Endometrial microvascular endothelial cells (primary cell): ENCODE data around the gene PILRA. TPM values are rescaled to one million over a fixed set of nuclear protein-coding genes. Genes with fewer than 3 reads are reported as not detected.
"Not testable (repeated sequence)": the region's sequence is repeated elsewhere in the genome, so short reads cannot be mapped to it uniquely, and the experiment has no call there.

Experiments
- in situ Hi-C: cut with HindIII; loops from 2 replicates; pipeline ENCODE4 v1.10.0; 2017; ENCODE audit warnings: low sequenced_read_pairs, low pct_unique_long_range_greater_than_20kb; ENCODE audit errors: inconsistent ontology term
- total RNA-seq: library from RNA; depleted of rRNA; stranded (reverse); fragments of >200 nt; gene quantifications from one replicate; pipeline ENCODE4 v1.2.3, GENCODE V29; 2015; ENCODE audit errors: inconsistent ontology term

PILRA gene
- total RNA-seq, 1 donor from 2014 or later = not detected

DNA sequence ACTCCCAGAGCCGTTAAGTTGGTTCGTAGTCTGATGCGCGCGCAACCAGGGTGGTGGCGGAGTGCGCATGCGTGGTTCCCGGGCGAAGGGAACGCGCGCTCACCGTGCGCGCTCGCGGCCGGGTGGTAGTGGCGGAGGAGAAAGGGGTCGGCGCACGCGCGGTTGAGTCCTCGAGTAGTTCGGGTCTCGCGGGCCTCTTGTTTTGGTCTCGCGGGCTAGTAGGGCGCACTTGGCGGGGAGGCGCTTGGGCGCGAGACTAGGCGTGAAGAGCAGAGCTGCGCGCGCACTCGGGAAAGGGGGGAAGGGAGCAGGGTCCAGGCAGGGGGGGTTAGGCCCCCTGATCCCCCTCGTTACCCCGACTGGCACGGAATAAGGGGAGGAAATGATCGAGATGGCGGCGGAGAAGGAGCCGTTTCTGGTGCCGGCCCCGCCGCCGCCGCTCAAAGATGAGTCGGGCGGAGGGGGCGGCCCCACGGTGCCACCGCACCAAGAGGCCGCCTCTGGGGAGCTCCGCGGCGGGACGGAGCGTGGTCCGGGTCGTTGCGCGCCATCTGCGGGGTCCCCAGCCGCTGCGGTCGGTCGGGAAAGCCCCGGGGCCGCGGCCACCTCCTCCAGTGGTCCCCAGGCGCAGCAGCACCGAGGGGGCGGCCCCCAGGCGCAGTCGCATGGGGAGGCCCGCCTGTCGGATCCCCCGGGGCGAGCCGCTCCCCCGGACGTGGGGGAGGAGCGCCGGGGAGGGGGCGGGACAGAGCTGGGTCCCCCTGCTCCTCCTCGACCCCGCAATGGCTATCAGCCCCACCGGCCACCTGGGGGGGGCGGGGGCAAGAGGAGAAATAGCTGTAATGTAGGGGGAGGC lies 56.6 kb downstream of the PILRA start, which contains the start of gene MEPCE:
MEPCE (plus strand) TSS at position 195 of the 856 bp plus-strand sequence; CDS start at position 383, 188 bp downstream.
- in situ Hi-C loops = no loop called here

DNA sequence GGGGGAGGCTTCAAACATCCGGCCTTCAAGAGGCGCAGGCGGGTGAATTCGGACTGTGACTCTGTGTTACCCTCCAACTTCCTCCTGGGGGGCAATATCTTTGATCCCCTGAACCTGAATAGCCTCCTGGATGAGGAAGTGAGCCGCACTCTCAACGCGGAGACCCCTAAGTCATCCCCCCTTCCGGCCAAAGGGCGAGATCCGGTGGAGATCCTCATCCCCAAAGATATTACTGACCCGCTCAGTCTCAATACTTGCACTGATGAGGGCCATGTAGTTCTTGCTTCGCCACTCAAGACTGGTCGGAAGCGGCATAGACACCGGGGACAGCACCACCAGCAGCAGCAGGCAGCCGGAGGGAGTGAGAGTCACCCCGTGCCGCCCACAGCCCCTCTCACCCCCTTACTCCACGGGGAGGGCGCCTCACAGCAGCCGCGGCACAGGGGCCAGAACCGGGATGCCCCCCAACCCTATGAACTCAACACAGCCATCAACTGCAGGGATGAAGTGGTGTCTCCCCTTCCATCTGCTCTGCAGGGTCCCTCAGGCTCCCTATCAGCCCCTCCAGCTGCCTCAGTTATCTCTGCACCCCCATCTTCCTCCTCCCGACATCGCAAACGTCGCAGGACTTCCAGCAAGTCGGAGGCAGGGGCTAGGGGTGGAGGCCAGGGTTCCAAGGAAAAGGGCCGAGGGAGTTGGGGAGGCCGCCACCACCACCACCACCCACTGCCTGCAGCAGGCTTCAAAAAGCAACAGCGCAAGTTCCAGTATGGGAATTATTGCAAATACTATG lies 57.4 kb downstream of the PILRA start:
- in situ Hi-C loops = no loop called here

DNA sequence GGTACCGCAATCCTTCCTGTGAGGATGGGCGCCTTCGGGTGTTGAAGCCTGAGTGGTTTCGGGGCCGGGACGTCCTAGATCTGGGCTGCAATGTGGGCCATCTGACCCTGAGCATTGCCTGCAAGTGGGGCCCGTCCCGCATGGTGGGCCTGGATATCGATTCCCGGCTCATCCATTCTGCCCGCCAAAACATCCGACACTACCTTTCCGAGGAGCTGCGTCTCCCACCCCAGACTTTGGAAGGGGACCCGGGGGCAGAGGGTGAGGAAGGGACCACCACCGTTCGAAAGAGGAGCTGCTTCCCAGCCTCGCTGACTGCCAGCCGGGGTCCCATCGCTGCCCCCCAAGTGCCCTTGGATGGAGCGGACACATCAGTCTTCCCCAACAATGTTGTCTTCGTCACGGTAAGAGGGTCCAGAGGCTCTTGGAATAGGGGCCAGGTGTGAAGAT lies 58.0 kb downstream of the PILRA start:
- in situ Hi-C loops = no loop called here

DNA sequence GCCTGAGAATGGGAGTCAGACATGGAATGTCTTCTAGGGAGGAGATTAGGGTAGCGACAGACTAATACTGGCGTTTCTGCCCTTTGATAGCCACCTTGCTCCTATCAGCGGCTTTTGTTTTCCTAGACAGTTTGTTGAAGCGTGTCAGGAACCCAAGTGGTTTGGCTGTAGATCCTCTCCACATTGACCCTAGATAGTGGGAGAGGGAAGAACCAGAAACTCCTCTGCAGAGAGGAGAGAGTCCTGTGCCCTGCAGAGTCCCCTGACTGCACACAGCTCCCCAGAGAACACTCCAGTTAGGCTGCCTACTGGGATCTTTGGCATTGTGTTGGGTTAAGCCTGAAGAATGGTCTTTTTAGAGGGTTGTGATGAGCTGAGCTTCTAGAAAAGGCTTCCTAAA lies 58.8 kb downstream of the PILRA start:
- in situ Hi-C loops = no loop called here

DNA sequence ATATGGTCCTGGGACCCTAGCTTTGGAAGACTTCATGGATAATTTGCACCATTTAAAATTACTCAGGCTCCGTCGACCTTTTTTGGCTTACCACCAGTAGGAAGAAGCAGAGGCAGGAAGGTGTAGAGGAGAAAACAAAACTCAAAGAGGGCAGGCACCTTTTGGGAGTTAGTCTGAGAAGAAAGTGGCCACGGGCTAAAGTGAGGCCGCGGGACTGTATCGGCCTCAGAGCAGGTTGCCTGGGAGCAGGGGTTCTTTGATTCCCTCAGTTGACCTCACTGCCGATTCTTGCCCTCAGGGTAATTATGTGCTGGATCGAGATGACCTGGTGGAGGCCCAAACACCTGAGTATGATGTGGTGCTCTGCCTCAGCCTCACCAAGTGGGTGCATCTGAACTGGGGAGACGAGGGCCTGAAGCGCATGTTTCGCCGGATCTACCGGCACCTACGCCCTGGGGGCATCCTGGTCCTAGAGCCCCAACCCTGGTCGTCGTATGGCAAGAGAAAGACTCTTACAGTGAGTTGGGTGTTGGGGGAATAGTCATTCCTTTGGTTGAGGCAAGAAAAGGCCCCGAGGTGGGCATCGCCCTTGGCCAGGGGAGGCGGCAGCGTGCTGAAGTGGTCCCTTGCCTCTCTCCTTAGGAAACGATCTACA lies 59.5 kb downstream of the PILRA start:
- in situ Hi-C loops = no loop called here

DNA sequence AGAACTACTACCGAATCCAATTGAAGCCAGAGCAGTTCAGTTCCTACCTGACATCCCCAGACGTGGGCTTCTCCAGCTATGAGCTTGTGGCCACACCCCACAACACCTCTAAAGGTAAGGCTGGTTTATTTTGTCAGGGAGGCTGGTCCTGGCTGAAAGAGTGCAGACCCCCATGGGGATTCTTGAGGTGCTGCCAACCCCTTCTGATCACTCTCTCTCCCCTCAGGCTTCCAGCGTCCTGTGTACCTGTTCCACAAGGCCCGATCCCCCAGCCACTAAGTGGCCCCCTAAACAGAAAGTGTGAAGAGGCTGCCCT lies 59.9 kb downstream of the PILRA start:
- in situ Hi-C loops = no loop called here

DNA sequence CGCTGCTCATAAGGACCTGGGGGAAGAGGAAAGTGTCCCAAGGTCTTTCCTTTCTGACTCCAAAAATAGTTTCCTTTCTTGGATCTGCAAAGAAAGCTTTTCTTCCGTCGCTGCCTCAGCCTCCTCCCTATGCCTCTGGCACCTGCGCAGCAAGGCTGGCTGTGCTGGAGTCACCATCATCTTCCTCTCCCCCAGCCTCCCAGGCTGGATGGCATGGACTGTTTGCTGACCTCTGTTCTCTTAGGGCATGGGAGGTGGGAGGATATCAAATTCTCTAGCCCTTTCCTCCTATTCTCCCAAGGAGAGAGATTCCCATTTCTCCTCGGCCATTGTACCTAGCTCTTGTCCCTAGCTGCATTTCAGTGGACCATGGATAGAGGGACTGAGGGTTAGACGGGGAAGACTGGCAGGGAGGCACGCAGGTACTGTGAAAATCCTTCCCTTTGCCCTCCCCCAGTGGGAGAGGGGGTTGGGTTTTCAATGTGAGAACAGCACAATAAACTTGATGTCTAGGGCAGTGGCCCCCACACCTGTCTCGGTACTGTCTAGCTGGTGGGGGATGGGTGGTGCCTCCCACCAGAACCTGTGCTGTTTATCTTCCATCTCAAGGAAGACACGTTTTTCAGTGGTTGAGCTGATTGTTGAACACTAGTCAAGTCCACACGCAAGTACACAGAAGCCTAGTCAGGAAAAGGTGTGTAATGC lies 60.5 kb downstream of the PILRA start:
- in situ Hi-C loops = no loop called here

DNA sequence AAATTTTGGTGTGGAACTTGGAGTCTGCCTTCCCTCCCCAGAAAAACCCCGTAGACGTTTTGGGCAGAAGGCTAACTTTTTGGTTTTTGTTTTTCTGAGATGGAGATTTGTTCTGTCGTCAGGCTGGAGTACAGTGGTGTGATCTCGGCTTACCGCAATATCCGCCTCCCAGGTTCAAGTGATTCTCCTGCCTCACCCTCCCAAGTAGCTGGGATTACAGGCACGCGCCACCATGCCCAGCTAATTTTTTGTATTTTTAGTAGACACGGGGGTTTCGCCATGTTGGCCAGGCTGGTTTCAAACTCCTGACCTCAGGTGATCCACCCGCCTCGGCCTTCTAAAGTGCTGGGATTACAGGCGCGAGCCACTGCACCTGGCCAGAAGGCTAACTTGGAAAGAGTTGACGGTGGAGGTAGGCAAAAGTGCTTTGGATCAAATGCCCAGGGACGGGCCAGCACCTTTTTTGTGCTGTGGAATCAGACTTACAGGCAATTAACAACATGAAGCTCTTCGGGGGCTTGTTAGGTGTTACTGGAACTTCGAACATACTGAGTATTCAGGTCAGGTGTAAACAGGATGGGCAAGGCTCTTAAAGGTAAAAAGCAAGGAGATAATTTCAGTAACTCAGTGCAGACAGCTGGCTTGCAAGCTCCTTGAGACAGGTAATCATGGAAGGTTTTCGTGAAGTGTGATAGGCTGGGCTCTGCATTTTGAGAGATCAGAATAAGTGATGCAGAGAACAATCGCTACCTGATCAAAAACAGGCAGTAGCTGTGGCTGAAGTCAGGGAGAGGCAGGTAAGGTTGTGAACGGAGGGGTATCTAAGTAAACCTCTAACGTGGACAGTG lies 61.2 kb downstream of the PILRA start:
- in situ Hi-C loops = no loop called here

DNA sequence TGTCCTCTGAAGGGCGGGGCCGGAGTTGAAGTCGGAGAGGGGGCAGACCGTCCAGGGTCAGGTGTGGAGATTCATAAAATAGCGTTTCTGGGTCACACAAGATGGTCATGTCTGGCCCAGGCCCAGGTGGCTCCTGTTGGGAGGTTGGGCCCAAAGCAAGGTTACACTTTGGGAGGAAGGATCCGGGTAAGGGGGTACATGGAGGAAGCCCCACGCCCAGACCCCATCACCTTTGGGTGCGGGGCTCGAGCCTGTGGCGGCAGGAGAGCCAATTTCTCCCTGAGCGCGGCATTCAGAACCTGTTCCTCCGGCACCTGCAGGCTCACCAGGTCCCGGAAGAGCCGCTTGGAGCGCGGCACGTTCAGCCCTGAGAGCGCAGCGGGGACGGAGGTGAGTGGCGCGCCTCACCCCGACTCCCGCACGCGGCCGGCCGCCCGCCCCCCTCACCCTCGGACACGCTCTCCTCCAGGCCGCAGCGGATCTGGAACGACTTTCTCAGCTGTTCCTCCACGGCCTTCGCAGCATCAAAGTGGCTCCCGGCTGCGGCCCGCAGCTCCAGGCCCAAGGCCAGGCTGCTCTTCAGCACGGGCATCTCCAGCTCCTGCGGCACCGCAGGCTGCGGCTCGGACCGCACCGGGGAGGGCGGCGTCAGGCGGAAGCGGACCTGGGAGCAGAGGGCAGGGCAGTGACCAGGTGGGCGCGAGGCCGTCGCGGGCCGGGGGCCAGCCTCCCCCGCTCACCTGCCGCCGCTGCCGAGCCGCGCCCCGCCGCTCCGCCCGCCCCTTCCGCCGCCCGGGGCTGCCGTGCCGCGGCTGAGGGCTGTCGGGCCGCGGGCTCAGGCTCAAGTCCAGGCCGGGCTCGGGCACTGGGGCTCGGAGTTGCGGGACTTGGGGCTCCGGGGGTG lies 62.4 kb downstream of the PILRA start:
- in situ Hi-C loops = no loop called here

DNA sequence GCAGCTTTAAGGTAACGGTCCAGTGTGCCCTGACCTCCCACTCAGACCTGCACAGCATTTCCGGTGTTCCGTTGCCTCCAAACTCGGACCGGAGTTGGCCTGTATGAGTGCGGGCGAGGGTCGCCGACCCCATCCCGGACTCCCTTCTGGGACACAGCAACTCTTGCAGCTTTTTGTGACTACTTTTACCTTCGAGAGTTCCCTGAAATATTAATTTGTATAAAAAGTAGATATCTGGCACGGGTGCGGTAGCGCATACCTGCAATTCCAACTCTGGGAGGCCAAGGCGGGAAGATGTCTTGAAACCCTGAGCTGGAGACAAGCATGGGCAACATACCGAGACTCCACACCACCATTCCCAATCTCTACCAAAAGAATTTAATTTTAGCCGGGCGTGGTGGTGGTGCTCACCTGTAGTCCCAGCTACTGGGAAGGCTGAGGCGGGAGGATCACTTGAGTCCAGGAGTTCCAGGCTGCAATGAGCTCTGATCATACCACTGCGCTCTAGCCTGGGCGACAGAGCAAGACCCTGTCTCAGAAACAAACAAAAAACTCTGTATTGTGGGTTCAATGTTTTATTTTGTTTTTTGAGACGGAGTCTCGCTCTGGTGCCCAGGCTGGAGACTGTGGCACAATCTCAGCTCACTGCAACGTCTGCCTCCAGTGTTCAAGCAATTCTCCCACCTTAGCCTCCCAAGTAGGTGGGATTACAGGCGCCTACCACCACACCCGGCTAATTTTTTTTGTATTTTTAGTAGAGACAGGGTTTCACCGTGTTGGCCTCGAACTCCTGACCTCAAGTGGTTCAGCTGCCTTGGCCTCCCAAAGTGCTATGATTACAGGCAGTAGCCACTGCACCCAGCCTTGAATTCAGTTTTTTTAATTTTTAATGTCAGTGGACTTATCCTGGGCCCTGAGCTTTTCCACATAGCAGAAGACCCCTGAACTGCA lies 64.1 kb downstream of the PILRA start:
- in situ Hi-C loops = no loop called here

DNA sequence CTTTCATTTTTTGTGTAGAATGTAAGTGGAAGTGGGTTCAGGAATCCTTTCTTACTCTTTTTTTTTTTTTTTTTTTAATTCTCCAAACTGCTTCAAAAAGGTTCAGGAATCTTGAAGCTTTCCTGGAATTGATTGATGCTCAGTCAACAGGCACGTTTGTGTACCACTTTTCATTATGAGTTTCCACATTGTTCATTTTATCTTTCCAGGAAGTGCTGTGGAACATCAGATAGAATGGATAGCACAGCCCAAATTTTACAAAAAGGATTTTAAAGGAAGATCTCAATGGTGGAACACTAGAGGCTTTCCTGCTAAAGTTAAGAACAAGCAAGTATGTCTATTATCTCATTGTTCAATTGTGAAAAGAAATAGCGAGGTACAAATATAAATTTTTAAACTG lies 64.9 kb downstream of the PILRA start:
- in situ Hi-C loops = no loop called here

DNA sequence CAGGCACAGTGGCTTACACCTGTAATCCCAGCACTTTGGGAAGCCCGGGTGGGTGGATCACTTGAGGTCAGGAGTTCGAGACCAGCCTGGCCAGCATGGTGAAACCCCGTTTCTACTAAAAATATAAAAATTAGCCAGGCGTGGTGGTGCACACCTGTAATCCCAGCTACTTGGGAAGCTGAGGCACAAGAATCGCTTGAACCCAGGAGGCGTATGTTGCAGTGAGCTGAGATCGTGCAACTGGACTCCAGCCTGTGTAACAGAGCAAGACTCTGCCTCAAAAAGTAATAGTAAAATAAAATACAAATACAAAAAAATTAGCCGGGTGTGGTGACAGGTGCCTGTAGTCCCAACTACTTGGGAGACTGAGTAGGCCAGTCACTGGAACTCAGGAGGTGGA lies 65.4 kb downstream of the PILRA start:
- in situ Hi-C loops = not testable (repeated sequence)

DNA sequence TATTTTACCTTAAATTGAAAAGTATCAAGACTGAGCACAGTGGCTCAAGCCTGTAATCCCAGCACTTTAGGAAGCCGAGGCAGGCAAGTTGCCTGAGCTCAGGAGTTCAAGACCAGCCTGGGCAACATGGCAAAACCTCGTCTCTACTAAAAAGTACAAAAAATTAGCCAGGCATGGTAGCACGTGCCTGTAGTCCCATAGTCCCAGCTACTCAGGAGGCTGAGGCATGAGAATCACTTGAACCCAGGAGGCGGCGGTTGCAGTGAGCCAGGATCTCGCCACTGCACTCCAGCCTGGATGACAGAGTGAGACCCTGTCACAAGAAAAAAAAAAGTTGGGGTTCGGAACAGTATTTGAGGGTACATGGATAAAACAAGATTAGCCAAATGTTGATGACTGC lies 66.0 kb downstream of the PILRA start:
- in situ Hi-C loops = not testable (repeated sequence)

DNA sequence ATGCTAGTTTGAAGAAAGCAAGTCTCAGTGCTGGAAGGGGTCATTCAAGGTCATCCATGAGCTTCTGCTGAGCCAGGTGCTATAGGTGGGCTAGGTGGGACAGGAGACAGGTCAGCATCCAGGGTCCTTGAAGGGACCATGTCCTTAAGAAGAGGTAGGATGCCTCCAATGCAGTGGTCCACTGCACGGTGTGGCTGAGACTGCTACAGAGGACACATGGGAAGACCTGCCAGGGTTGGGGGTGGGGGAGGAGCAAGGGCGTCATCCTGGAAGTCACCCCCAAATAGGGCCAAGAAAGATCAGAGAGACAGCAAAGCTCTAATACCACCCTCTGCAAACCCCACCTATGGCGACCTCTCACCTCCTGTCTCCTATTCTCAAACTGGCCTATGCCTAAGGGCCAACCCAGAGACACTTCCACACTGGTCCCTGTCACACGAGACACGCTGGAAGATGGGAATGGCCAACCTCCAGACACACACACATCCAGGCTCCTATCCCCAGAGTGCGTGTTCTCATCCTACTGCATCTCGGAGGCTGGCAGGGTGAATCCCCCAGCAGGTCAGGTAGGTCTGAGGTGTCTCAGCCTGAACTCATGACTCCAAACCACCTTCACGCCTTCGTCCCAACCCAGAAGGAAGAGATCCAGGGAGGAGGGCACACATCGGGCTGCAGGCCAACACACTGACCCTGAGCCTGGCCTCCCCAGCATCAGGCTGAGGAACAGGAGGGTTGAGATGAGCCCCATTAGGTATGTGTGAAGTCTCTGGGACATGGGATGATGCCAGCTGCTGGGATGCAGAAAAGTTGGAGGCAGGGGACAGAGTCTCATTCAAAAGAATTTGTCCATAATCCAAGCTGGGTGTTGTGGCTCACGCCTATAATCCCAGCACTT lies 68.6 kb downstream of the PILRA start:
- in situ Hi-C loops = no loop called here

DNA sequence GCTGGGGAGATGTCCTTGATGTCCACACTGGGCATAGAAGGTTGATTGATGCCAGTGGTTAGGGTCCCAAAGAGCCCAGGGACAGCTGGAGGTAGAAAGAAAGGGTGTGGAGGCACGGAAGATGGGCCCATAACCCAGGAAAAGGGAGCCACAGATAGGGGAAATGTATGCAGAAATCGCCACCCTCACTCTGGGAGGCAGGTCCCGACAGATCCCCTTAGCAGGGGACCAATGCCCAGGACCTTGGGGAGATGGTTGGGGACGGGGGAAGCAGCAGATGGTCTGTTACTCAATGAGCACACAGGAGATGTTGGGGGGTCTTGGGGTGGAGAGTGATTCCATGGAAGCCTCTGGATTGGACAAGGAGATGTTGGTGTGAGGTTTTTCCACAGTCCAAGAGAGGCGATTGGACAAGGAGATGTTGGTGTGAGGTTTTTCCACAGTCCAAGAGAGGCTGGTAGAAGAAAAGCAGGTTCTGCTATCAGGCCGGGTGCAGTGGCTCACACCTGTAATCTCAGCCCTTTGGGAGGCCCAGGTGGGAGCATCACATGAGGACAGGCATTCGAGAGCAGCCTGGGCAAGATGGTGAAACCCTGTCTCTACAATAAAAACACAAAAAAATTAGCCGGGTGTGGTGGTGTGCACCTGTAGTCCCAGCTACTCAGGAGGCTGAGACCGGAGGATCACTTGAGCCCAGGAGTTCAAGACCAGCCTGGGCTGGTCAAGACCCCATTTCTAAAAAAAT lies 70.0 kb downstream of the PILRA start:
- in situ Hi-C loops = no loop called here
